Smooth muscle cell (in vitro differentiated cells): ENCODE results near the gene ESD. TPM values are rescaled to one million over a fixed set of nuclear protein-coding genes. Genes with fewer than 3 reads are reported as not detected.

Experiments used
- DNase-seq: peaks from one replicate; lab custom pipeline; 2025; ENCODE audit not compliant: unreplicated experiment; lab: John Stamatoyannopoulos, UW
- H2AFZ ChIP-seq: fragments of 200-600 bp; sonication (generic); 2 replicates; pipeline ENCODE4 v1.6.0; 2016; ENCODE audit warnings: antibody characterized with exemption, low read depth, mild to moderate bottlenecking
- H3F3A ChIP-seq: fragments of 200-600 bp; sonication (generic); 2 replicates; pipeline ENCODE4 v1.6.0; 2017; ENCODE audit warnings: antibody characterized with exemption, low read depth
- H3K27ac ChIP-seq: fragments of 200-600 bp; sonication (generic); 2 replicates; pipeline ENCODE4 v1.5.1; 2016; ENCODE audit warnings: low read depth, mild to moderate bottlenecking
- H3K27me3 ChIP-seq: fragments of 200-600 bp; sonication (generic); 2 replicates; pipeline ENCODE4 v1.6.1; 2016; ENCODE audit warnings: low read depth, mild to moderate bottlenecking
- H3K36me3 ChIP-seq: fragments of 200-600 bp; sonication (generic); 2 replicates; pipeline ENCODE4 v1.5.1; 2016; ENCODE audit warnings: low read depth
- H3K4me1 ChIP-seq: fragments of 200-600 bp; sonication (generic); 2 replicates; pipeline ENCODE4 v1.5.1; 2016; ENCODE audit warnings: low read depth
- H3K4me2 ChIP-seq: fragments of 200-600 bp; sonication (generic); 2 replicates; pipeline ENCODE4 v1.6.0; 2016; ENCODE audit warnings: mild to moderate bottlenecking
- H3K4me3 ChIP-seq: fragments of 200-600 bp; sonication (generic); 2 replicates; pipeline ENCODE4 v1.5.1; 2016; ENCODE audit warnings: mild to moderate bottlenecking
- H3K79me2 ChIP-seq: fragments of 200-600 bp; sonication (generic); 2 replicates; pipeline ENCODE4 v1.6.0; 2016; ENCODE audit warnings: low read depth, mild to moderate bottlenecking
- H3K9ac ChIP-seq: fragments of 200-600 bp; sonication (generic); 2 replicates; pipeline ENCODE4 v1.6.0; 2016; ENCODE audit warnings: low read depth
- H3K9me3 ChIP-seq: fragments of 200-600 bp; sonication (generic); replicated peaks from 2 replicates; pipeline ENCODE4 v1.5.1; 2016; ENCODE audit warnings: low read depth
- H4K20me1 ChIP-seq: fragments of 200-600 bp; sonication (generic); 2 replicates; pipeline ENCODE4 v1.6.0; 2016; ENCODE audit warnings: low read depth
- WGBS: methylation state at CpG from one replicate; pipeline ENCODE4 v1.1.7; 2016; ENCODE audit warnings: low lambda C conversion rate; 5-methylcytosine and 5-hydroxymethylcytosine counted together
- polyA plus RNA-seq: library from polyadenylated mRNA; unstranded; fragments of >200 nt; fragmentation: Nextera tagmentation; extraction: Ambion mirVana; gene quantifications from 2 replicates; pipeline ENCODE4 v1.2.1, GENCODE V29; 2016
- total RNA-seq: library from RNA; depleted of rRNA; stranded (reverse); fragments of >200 nt; gene quantifications from 2 replicates; pipeline ENCODE4 v1.2.3, GENCODE V29; 2014
- TF ChIP-seq, protein P1 (sequence below): fragments of 200-600 bp; sonication (generic); IDR thresholded peaks from 2 replicates; pipeline ENCODE4 v1.5.1; 2017; ENCODE audit warnings: borderline replicate concordance, mild to moderate bottlenecking, antibody characterized with exemption; ENCODE audit not compliant: insufficient read depth, poor library complexity, severe bottlenecking

Gene ESD
- total and polyA plus RNA-seq, 2 experiments from 2014 or later: 133 to 142 TPM

GRCh38 chr13:46830405-46831005, 33.5 kb upstream of the ESD start:
- no peak overlapping the region for H2AFZ ChIP-seq
- no peaks in the 10 kb centered on the region for H3K36me3 ChIP-seq
- H3F3A ChIP-seq: no peaks in the 10 kb centered on the region
- H3K9ac ChIP-seq: no peak overlapping the region
- no peaks in the 10 kb centered on the region for H3K27me3 ChIP-seq
- H3K9me3 ChIP-seq: no peaks in the 10 kb centered on the region
- no peaks in the 10 kb centered on the region for H3K4me1 ChIP-seq
- DNase-seq: no peak
- H4K20me1 ChIP-seq: no peaks in the 10 kb centered on the region
- H3K4me2 ChIP-seq: no peak overlapping the region
- H3K4me3 ChIP-seq: no peak overlapping the region
- no peak overlapping the region for H3K27ac ChIP-seq
- H3K79me2 ChIP-seq: no peaks in the 10 kb centered on the region
- TF ChIP-seq, protein P1, sequence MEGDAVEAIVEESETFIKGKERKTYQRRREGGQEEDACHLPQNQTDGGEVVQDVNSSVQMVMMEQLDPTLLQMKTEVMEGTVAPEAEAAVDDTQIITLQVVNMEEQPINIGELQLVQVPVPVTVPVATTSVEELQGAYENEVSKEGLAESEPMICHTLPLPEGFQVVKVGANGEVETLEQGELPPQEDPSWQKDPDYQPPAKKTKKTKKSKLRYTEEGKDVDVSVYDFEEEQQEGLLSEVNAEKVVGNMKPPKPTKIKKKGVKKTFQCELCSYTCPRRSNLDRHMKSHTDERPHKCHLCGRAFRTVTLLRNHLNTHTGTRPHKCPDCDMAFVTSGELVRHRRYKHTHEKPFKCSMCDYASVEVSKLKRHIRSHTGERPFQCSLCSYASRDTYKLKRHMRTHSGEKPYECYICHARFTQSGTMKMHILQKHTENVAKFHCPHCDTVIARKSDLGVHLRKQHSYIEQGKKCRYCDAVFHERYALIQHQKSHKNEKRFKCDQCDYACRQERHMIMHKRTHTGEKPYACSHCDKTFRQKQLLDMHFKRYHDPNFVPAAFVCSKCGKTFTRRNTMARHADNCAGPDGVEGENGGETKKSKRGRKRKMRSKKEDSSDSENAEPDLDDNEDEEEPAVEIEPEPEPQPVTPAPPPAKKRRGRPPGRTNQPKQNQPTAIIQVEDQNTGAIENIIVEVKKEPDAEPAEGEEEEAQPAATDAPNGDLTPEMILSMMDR: no peak

GRCh38 chr13:46822551-46822950, 25.6 kb upstream of the ESD start:
- H3K27me3 ChIP-seq: no peaks in the 10 kb centered on the region
- no peaks in the 10 kb centered on the region for H3F3A ChIP-seq
- H3K4me3 ChIP-seq: no peak overlapping the region
- no peak overlapping the region for H3K9ac ChIP-seq
- TF ChIP-seq, protein P1: no peak
- no peaks in the 10 kb centered on the region for H3K36me3 ChIP-seq
- H3K79me2 ChIP-seq: no peaks in the 10 kb centered on the region
- WGBS: 21% methylated on average over 2 of the region's 2 CpGs
- H4K20me1 ChIP-seq: no peaks in the 10 kb centered on the region
- DNase-seq: no peak
- no peaks in the 10 kb centered on the region for H3K4me1 ChIP-seq
- peak overlapping the region; percentile 40 for H3K27ac ChIP-seq
- no peaks in the 10 kb centered on the region for H3K9me3 ChIP-seq
- peak overlapping the region; percentile 25 for H3K4me2 ChIP-seq
- peak overlapping the region; percentile 43 for H2AFZ ChIP-seq

DNA sequence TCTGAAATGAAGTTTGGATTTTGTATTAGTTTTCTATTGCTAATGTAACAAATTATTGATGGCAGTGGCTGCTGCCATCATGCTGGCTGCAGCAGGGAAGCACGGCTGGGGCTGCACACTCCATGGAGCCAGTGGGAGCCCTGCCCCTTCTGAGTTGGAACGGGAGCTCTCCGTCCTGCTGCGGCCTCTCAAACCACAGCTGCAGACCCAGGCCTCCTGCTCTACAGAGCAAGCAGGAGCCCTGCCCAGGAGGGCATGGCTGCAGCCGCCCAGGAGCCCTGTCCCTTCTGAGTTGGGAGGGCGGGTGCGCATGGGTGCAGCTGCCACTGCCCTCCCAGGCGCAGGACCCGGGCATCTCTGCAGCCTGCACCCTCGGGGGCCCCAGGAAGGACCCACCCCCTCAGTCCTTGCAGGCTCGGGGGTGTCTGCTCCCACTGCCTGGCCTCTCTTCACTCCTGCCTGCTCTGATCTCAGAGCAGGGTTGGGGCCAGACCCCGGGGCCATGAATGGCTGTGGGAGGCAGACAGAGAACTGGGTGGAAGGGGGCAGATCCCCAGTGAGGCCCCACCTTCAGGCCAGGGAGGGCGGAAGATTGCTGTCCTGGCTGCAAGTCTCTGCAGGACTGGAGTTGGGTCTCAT, 21.0 kb upstream of the ESD start:
- no peaks in the 10 kb centered on the region for H3K4me1 ChIP-seq
- no peaks in the 10 kb centered on the region for H3F3A ChIP-seq
- no peaks in the 10 kb centered on the region for H3K36me3 ChIP-seq
- no peaks in the 10 kb centered on the region for H3K79me2 ChIP-seq
- TF ChIP-seq, protein P1: no peak
- no peaks in the 10 kb centered on the region for H3K27me3 ChIP-seq
- DNase-seq: no peak
- H3K9ac ChIP-seq: no peak overlapping the region
- no peaks in the 10 kb centered on the region for H4K20me1 ChIP-seq
- H2AFZ ChIP-seq: no peak overlapping the region
- no peak overlapping the region for H3K4me3 ChIP-seq
- no peak overlapping the region for H3K4me2 ChIP-seq
- no peak overlapping the region for H3K27ac ChIP-seq
- H3K9me3 ChIP-seq: no peaks in the 10 kb centered on the region
- 93% methylated on average over 13 of the region's 13 CpGs for WGBS

GRCh38 chr13:46817095-46817494, 20.1 kb upstream of the ESD start:
- Histone ChIP-seq H3K4me2 (no peak overlapping the region), H3K27me3 (no peaks in the 10 kb centered on the region), H3K9ac (no peak overlapping the region), H3K4me1 (no peaks in the 10 kb centered on the region), H2AFZ (peak overlapping the region; percentile 51), H3K27ac (no peak overlapping the region), H3K36me3 (no peaks in the 10 kb centered on the region), H3K9me3 (peaks cover 6% of the 10 kb centered on the region), H3F3A (no peaks in the 10 kb centered on the region), H4K20me1 (no peaks in the 10 kb centered on the region), H3K79me2 (no peaks in the 10 kb centered on the region), H3K4me3 (no peak overlapping the region)
- DNase-seq: no peak
- whole genome bisulfite sequencing: 76% methylated on average over 1 of the region's 1 CpG
- TF ChIP-seq, protein P1: no peak
